GM18507 (cell line): ENCODE measurements around the gene ID1.
"Not testable (repeated sequence)": the region's sequence is repeated elsewhere in the genome, so short reads cannot be mapped to it uniquely, and the experiment has no call there.

ENCODE experiments used
- DNase-seq: peaks from one replicate; pipeline ENCODE4 v3.0.0; 2011; ENCODE audit warnings: low read depth; ENCODE audit not compliant: insufficient read length; ENCODE audit errors: extremely low spot score
- FAIRE-seq: peaks from 2 replicates; lab custom pipeline; 2011; peaks lifted over from hg19 to GRCh38; lab: Jason Lieb, UNC

The ID1 gene

DNA sequence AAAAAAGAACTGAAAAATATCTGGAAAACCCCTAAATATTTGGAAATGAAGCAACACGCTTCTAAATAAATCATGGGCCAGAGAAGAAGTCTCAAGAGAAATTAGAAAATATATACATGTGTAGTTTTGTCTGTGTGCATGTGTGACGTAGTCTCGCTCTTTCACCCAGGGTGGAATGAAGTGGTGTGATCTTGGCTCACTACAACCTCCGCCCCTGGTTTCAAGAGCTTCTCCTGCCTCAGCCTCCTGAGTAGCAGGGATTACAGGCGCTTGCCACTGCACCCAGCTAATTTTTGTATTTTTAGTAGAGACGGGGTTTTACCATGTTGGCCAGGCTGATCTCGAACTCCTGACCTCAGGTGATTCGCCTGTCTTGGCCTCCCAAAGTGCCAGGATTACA is 21.4 kb downstream of the ID1 start:
- not testable (repeated sequence) for DNase-seq, FAIRE-seq

GRCh38 chr20:31628057-31628456 is 23.0 kb downstream of the ID1 start:
- not testable (repeated sequence) for DNase-seq, FAIRE-seq

- DNase-seq (no peak), FAIRE-seq (no peak)
Measured at GRCh38 chr20:31630187-31630790, 25.2 kb downstream of the ID1 start.

- no peak for DNase-seq
- no peak for FAIRE-seq
Measured at GRCh38 chr20:31632548-31633338, 27.7 kb downstream of the ID1 start.

DNA sequence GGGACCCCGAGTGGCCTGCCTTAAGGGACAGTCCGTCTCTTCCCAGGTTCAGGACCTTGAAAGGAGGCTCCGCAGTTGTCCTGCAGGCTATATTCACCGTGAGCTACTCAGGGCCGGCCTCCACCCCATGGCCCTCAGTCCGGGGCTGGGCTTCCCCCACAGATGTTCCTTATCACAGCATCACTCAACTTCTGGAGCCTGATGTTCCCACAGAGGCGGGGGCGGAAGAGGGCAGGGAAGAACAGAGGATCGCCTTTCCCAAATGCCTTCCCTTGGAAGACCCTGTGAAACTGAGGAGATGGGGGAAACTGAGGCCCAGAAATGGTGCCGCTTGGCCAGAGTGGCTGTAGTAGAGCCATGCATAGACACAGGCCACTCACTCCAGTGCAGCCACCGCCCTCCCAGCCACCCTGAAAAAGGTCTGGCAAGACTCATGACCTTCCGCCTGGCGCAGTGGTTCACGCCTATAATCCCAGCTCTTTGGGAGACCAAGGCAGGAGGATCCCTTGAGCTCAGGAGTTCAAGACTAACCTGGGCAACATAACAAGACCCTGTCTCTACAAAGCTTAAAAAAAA is 28.3 kb downstream of the ID1 start:
- DNase-seq (no peak), FAIRE-seq (no peak)

DNA sequence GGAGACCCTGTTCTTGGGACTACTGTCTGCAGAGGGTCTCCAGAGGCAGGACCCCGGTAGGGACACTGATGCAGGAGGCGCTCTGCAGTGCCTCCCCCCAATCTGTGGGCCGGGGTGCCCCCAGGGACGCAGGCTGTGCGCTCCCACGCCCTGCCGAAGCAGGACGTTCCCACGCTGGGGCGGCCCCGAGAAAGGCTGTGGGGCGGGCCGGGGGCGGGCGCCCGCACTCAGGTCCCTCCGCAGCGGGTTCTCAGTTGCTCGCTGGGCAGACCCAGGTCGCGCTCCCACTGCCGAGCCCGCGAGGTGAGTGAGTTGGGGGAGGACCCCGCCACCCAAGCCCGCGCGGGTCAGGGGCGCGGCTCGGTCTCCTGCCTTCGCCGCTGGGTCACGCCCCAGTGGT is 32.6 kb downstream of the ID1 start, which contains the start of gene COX4I2:
TSS of gene COX4I2 (plus strand) at position 253 of the 400 bp plus-strand sequence. CDS start 1,106 bp downstream, outside the sequence.
- FAIRE-seq, result no peak
- DNase-seq, result no peak

- no peak for DNase-seq
Measured at GRCh38 chr20:31638317-31638716, 33.2 kb downstream of the ID1 start.

GRCh38 chr20:31638816-31639215 is 33.7 kb downstream of the ID1 start:
- no peak for DNase-seq
- FAIRE-seq, result no peak

More at GRCh38 chr20:31638317-31638716, 33.2 kb downstream of the ID1 start:
- FAIRE-seq, result no peak

- no peak for FAIRE-seq
Measured at GRCh38 chr20:31640259-31640658, 35.2 kb downstream of the ID1 start.

DNA sequence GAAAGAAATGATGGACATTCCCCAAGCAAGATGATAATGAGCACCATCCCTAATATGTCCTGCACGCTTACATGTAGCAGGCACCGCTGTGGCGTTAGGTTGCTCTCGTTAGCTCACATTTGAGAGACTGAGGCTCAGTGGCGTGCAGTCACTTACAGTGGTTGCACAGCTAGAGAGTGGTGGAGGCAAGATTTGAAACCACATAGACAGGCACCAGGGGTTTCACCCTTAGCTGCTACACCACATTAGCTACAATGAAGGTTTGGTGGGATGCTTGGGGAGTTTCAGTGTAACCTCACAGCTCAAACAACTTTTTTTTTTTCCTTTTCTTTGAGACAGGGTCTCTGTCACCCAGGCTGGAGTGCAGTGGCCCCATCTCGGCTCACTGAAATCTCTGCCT is 36.3 kb downstream of the ID1 start:
- FAIRE-seq (no peak), DNase-seq (no peak)

More at GRCh38 chr20:31640259-31640658, 35.2 kb downstream of the ID1 start:
- no peak for DNase-seq

DNA sequence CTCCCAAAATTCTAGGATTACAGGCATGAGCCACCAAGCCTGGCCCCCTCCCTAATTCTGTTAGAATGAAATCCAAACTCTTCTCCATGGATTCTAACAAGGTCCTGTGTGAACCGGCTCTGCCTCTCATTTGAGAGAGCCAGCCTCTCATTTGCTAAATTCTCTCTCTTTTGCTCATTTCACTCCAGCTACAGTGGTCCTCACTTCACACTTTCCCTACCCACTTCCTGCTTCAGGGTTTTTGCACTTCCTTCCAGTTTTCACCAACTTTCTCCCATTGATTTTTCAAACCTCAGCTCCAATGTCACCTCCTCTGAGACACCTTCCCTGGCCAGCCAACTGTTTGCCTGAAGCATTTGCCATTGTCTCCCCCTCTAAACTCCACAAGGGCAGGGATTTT is 37.7 kb downstream of the ID1 start:
- DNase-seq, result no peak
- no peak for FAIRE-seq

DNA sequence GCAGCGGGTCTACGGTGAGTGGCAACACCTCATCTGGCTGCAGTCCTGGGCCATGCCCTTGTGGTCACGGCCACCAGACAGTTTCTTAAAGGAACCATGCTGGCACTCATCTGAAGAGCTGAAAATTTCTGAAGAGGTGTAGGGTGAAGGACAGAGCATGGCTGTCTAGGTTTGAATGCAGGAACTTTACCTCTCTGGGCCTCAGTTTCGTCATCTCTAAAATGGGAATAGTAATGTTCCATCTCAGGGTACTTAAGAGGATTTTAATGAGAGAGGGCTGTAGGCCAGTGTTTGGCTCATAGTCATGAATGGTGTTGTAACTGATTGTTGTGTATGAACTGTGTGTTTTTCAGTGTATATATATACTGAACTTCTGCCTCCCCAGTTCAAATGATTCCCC is 38.4 kb downstream of the ID1 start:
- DNase-seq, result no peak
- no peak for FAIRE-seq

DNA sequence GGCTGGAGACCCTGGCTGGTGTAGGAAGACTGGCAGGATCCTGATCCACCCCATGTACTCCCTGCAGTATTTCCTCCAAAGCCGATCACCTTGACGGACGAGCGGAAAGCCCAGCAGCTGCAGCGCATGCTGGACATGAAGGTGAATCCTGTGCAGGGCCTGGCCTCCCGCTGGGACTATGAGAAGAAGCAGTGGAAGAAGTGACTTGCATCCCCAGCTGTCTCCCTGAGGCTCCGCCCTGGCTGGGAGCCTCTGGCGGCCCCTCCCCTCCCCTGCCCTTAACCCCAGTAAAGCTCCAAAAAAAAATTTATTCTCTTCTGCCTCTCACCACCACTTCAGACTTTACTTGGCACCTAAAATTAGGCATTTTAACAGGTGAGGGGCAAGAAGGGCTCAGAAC is 39.6 kb downstream of the ID1 start:
- no peak for FAIRE-seq

DNA sequence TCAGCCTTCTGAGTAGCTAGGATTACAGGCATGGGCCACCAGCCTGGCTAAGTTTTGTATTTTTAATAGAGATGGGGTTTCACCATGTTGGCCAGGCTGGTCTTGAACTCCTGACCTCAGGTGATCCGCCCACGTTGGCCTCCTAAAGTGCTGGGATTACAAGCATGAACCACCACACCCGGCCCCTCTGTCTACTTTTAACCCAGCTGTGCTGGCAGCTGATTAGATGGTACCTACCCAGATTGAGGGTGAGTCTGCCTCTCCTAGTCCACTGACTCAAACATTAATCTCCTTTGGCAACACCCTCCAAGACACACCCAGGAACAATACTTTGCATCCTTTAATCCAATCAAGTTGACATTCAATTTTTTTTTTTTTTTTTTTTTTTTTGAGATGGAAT is 43.0 kb downstream of the ID1 start:
- not testable (repeated sequence) for FAIRE-seq, DNase-seq

More for the DNA sequence above, 39.6 kb downstream of the ID1 start:
- no peak for DNase-seq

DNA sequence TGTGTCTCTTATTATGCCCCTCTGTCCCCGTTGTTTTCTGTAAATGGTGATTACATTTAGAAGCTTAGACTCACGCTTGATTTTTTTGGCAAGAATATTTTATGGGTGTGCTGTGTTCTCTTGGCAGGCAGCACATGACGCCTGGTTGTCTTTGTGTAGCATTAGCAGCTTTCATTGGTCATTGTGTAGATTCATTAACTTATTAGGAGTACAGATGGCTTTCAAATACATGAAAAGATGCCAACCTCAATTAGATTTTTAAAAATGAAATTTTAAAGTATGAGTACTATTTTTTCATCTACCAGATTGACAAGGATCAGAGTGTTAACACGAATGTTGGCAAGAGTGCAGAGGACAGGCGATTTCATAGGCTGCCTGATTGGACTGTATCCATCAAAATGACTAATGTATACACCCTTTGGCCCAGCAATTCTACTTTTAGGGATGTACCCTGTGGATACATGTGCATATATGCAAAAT is 47.9 kb downstream of the ID1 start:
- FAIRE-seq, result no peak
- no peak for DNase-seq

DNA sequence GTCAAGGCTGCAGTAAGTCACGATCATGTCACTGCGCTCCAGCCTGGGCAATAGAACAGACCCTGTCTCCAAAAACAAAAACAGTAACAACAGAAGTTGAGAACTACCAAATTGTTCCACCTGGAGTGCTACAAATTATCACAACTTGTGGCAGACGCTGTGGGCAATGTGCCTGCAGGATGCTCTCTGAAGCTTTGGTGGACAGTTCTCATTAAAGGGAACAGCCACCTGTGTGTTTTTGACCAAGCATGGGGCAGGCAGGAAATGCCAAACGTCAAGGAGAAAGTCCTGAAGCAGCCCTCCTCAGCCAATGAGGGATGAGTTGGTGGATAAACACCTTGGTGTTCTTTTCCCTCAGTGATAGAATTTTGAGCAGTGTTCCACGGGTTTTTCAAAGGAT is 48.5 kb downstream of the ID1 start:
- DNase-seq, result no peak
- no peak for FAIRE-seq

DNA sequence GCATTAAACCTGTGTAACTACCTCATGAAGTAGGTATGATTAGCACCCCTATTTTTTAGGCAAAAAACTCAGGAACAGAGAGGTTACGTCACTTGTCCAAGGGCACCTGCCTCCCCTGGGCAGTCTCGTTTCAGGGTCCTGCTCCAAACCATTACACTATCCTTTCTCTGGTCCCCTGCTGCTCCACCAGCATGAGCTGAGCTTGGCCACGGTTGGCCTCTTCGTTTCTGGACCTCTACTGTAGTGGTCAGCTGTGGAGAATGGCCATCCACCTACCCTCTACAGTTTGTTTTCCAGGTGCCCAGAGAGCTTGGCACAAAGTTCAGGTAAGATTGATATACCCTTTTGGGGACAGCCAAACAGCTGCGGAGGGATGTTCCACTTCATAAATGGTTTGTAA is 49.4 kb downstream of the ID1 start:
- FAIRE-seq, result no peak
- no peak for DNase-seq
